CD4-positive, CD25-positive, alpha-beta regulatory T cell (primary cell): ENCODE measurements around the gene CCSER2. TPM values are rescaled to one million over a fixed set of nuclear protein-coding genes. Genes with fewer than 3 reads are reported as not detected.
"Not testable (repeated sequence)": the region's sequence is repeated elsewhere in the genome, so short reads cannot be mapped to it uniquely, and the experiment has no call there.

Source experiments
- ATAC-seq, 2 donors: fragments of 150-1000 bp; cut with Tn5 transposase; one replicate each; pipeline ENCODE4 v1.10.0; 2021; ENCODE audit warnings: low read depth in 2 of 2, moderate number of reproducible peaks in 2 of 2, moderate library complexity in 1 of 2
- DNase-seq, 3 donors: peaks; one replicate each; pipeline versions ENCODE4 v3.0.0 to v3.0.0-alpha.2; 2012 to 2022; ENCODE audit warnings: mixed read lengths in 1 of 3
- H3K27ac ChIP-seq: one replicate; pipeline ENCODE4 v1.7.0; 2013; ENCODE audit warnings: mild to moderate bottlenecking, low read length; ENCODE audit not compliant: insufficient read depth, poor library complexity, severe bottlenecking
- H3K27me3 ChIP-seq: one replicate; pipeline ENCODE4 v1.7.0; 2013; ENCODE audit warnings: low read length; ENCODE audit not compliant: control insufficient read depth, insufficient read depth
- H3K36me3 ChIP-seq: one replicate; pipeline ENCODE4 v1.7.0; 2013; ENCODE audit warnings: mild to moderate bottlenecking, low read length, moderate library complexity; ENCODE audit not compliant: control insufficient read depth, insufficient read depth
- H3K4me1 ChIP-seq: 2 replicates; pipeline ENCODE4 v1.7.0; 2013; ENCODE audit warnings: mild to moderate bottlenecking, low read length; ENCODE audit not compliant: insufficient read depth, control insufficient read depth, poor library complexity, severe bottlenecking
- H3K4me3 ChIP-seq: one replicate; pipeline ENCODE4 v1.7.0; 2013; ENCODE audit warnings: low read depth, mild to moderate bottlenecking, low read length, moderate library complexity
- H3K9me3 ChIP-seq, 2 experiments: 1 replicate in 1 of 2; 2 replicates in 1 of 2; pipeline ENCODE4 v1.7.0; 2013; ENCODE audit warnings: low read length in 2 of 2, mild to moderate bottlenecking in 1 of 2, moderate library complexity in 1 of 2; ENCODE audit not compliant: control insufficient read depth in 2 of 2
- H3K27ac Mint-ChIP-seq, 3 donors: one replicate each; pipeline ENCODE4 v1.8.0; 2020 to 2022; ENCODE audit warnings: mild to moderate bottlenecking in 3 of 3, mixed read lengths in 3 of 3, moderate library complexity in 2 of 3
- H3K27me3 Mint-ChIP-seq: one replicate; pipeline ENCODE4 v1.8.0; 2022; ENCODE audit warnings: mild to moderate bottlenecking, mixed read lengths
- H3K36me3 Mint-ChIP-seq: one replicate; pipeline ENCODE4 v1.8.0; 2020; ENCODE audit warnings: mixed read lengths
- H3K4me1 Mint-ChIP-seq, 4 donors: one replicate each; pipeline ENCODE4 v1.8.0; 2020 to 2022; ENCODE audit warnings: mixed read lengths in 4 of 4, mild to moderate bottlenecking in 1 of 4
- H3K4me3 Mint-ChIP-seq, 4 donors: one replicate each; pipeline ENCODE4 v1.8.0; 2020 to 2022; ENCODE audit warnings: mild to moderate bottlenecking in 4 of 4, mixed read lengths in 4 of 4, moderate library complexity in 3 of 4
- H3K9me3 Mint-ChIP-seq, 7 donors: one replicate each; pipeline ENCODE4 v1.8.0; 2020 to 2022; ENCODE audit warnings: mixed read lengths in 7 of 7, mild to moderate bottlenecking in 3 of 7, moderate library complexity in 2 of 7
- polyA plus RNA-seq, 4 donors: library from polyadenylated mRNA; unstranded; fragments of 300-500 nt; fragmentation: Illumina TruSeq; gene quantifications; one replicate each; pipeline ENCODE4 v1.2.3, GENCODE V29; 2021
- total RNA-seq: library from RNA; stranded (reverse); gene quantifications from one replicate; pipeline ENCODE4 v1.2.3, GENCODE V29; 2022

The CCSER2 gene
- total and polyA plus RNA-seq, 5 donors from 2014 or later = 45.7 to 110 (median 73.8) TPM

DNA sequence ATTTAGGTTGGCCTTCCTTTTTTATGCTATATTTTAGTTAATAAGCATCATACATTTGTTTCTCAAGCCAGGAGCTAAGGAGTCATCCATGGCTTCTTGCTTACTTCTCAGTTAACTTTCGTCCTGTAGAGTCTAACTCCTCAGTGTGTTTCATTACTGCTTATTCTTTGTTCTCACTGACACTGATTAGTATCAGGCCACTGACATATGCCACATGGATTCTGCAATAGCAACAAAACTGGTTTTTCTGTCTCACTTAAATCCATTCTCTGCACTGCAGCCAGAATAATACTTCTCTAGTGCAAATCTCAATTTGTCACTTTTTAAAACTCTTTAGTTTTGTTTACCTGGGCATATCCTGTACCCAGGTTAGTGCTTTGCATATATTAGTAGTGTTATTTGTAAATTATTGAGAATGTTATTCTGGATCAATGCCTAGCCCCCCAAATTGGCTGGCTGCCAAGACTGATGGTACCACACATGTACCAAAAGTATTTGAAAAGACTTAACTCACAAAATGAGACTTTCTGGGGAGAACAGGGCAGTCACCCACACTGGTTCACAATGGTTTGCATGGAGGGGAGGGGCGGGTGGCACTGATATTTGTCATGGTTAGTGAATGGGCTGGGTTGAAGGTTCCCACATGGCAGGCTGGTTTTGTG is 79.1 kb downstream of the CCSER2 start:
- Mint-ChIP-seq H3K27me3 (no peaks in the 10 kb centered on the region), H3K36me3 (peaks cover 34% of the 10 kb centered on the region), H3K27ac (peak overlapping the region in 1 of 3 donors; percentile 26), H3K4me3 (no peak overlapping the region), H3K4me1 (peaks cover 31 to 58% (median 35%) of the 10 kb centered on the region in 4 donors), H3K9me3 (peaks cover 0 to 24% (median 17%) of the 10 kb centered on the region in 7 donors)
- Histone ChIP-seq H3K4me3 (no peak overlapping the region), H3K27ac (no peak overlapping the region), H3K9me3 (peaks cover 5 to 6% of the 10 kb centered on the region in 2 experiments), H3K36me3 (peaks cover 7% of the 10 kb centered on the region), H3K4me1 (no peaks in the 10 kb centered on the region), H3K27me3 (no peaks in the 10 kb centered on the region)
- ATAC-seq = no peak
- DNase-seq = no peak

DNA sequence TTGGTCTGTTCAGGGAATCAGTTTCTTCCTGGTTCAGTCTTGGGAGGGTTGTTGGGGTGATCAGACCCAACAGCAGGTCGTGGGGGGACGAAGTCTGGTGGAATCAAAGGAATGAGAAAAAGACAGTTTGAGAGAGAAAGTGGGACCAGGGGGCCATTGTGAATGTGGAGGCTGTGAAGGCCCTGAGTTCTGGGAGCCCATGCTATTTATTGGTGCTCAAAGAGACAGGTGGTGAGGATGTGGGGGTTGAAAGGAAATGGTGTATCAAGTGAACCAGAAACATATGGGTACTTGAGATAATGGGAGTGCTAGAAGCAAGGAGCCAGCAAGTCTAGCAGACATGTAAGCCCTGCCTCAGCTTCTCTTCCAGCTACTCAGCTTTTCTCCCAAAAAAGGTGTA is 84.1 kb downstream of the CCSER2 start:
- Mint-ChIP-seq H3K9me3 (peaks cover 0 to 46% (median 27%) of the 10 kb centered on the region in 7 donors), H3K27ac (peak overlapping the region in 1 of 3 donors; percentile 28), H3K4me1 (peaks cover 14 to 38% (median 30%) of the 10 kb centered on the region in 4 donors)

DNA sequence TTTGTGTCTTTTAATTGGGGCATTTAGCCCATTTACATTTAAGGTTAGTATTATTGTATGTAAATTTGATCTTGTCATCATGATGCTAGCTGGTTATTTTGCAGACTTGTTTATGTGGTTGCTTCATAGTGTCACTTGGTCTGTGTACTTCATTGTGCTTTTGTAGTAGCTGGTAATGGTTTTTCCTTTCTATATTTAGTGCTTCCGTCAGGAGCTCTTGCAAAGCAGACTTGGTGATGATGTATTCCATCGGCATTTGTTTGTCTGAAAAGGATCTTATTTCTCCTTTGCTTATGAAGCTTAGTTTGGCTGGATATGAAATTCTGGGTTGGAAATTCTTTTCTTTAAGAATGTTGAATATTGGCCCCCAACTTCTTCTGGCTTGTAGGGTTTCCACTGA is 85.7 kb downstream of the CCSER2 start:
- not testable (repeated sequence) for H3K4me1 ChIP-seq, H3K27ac Mint-ChIP-seq, DNase-seq, H3K27me3 Mint-ChIP-seq, ATAC-seq, H3K27me3 ChIP-seq, H3K27ac ChIP-seq, H3K4me3 ChIP-seq
- Histone ChIP-seq H3K36me3 (peaks cover 41% of the 10 kb centered on the region), H3K9me3 (peaks cover 18 to 23% of the 10 kb centered on the region in 2 experiments)
- Mint-ChIP-seq H3K36me3 (peaks cover 72% of the 10 kb centered on the region), H3K9me3 (peaks cover 0 to 46% (median 24%) of the 10 kb centered on the region in 7 donors), H3K4me3 (peak overlapping the region in 1 of 4 donors; percentile 39), H3K4me1 (peaks cover 14 to 36% (median 23%) of the 10 kb centered on the region in 4 donors)

More for the DNA sequence above, 84.1 kb downstream of the CCSER2 start:
- no peak overlapping the region for H3K27ac ChIP-seq
- ATAC-seq = no peak
- no peaks in the 10 kb centered on the region for H3K4me1 ChIP-seq
- no peaks in the 10 kb centered on the region for H3K27me3 Mint-ChIP-seq
- H3K36me3 Mint-ChIP-seq = peaks cover 67% of the 10 kb centered on the region
- H3K27me3 ChIP-seq = no peaks in the 10 kb centered on the region
- H3K4me3 Mint-ChIP-seq = no peak overlapping the region
- no peak for DNase-seq
- H3K36me3 ChIP-seq = peaks cover 26% of the 10 kb centered on the region
- no peak overlapping the region for H3K4me3 ChIP-seq
- H3K9me3 ChIP-seq = peaks cover 18 to 23% of the 10 kb centered on the region in 2 experiments

DNA sequence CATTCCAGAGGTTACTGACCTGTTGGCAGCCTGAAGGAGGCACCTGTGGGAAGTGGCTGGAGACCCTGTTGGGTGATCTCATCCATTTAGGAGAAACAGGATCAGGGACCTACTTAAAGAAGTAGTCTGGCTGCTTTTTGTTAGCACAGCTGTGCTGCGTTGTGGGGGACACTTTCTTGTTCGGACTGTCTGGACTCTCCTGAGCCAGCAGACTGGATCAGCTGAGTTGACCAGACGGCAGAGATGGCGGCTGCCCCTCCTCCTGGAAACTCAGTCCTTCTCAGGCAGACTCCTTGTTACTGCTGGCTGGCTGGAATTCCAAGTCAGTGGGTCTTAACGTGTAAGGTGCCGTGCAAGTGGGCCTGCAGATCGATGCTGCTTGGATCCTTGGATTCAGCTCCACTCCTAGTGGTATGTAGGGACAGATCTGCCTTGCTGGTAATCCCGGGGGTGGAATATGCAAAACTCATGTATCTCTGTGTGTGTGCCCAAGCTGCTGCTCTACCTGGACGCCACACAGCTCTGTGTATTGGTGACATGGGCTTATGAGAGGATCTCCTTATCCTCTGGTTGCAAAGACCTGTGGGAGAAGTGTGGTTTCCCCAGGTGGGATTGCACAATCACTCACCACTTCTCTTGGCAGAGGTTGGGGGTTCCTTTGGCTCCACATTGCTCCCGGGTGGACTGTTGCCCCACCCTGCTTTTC is 87.3 kb downstream of the CCSER2 start:
- ATAC-seq (no peak), DNase-seq (no peak)
- Mint-ChIP-seq H3K36me3 (peaks cover 76% of the 10 kb centered on the region), H3K9me3 (peaks cover 3 to 52% (median 24%) of the 10 kb centered on the region in 7 donors), H3K4me1 (peaks cover 16 to 34% (median 23%) of the 10 kb centered on the region in 4 donors), H3K27me3 (no peaks in the 10 kb centered on the region), H3K4me3 (no peak overlapping the region), H3K27ac (peak overlapping the region in 1 of 3 donors; percentile 44)
- Histone ChIP-seq H3K27ac (no peak overlapping the region), H3K27me3 (no peaks in the 10 kb centered on the region), H3K36me3 (peaks cover 53% of the 10 kb centered on the region), H3K9me3 (peaks cover 25 to 32% of the 10 kb centered on the region in 2 experiments), H3K4me1 (no peaks in the 10 kb centered on the region), H3K4me3 (no peak overlapping the region)

DNA sequence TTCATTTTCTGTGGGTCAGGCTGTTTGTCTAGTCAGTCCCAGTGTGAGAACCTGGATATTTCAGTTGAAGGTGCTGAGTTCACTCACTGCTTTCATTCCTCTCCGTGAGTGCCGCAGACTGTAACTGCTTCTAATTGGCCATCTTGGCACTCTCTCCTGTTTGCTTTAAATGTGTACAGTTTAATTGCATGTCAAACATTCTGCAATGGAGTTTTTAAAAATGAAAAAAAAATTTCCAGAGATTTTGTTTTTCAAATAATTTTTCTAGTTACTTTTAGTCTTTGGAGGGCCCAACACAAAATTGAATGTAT is 87.8 kb downstream of the CCSER2 start:
- Histone ChIP-seq H3K36me3 (peaks cover 58% of the 10 kb centered on the region), H3K27ac (no peak overlapping the region), H3K9me3 (peaks cover 28 to 34% of the 10 kb centered on the region in 2 experiments), H3K27me3 (no peaks in the 10 kb centered on the region), H3K4me3 (no peak overlapping the region), H3K4me1 (no peaks in the 10 kb centered on the region)
- Mint-ChIP-seq H3K4me1 (peaks cover 11 to 29% (median 21%) of the 10 kb centered on the region in 4 donors), H3K4me3 (no peak overlapping the region), H3K27me3 (no peaks in the 10 kb centered on the region), H3K9me3 (peaks cover 3 to 51% (median 23%) of the 10 kb centered on the region in 7 donors), H3K27ac (no peak overlapping the region), H3K36me3 (peaks cover 78% of the 10 kb centered on the region)
- ATAC-seq (no peak), DNase-seq (no peak)

DNA sequence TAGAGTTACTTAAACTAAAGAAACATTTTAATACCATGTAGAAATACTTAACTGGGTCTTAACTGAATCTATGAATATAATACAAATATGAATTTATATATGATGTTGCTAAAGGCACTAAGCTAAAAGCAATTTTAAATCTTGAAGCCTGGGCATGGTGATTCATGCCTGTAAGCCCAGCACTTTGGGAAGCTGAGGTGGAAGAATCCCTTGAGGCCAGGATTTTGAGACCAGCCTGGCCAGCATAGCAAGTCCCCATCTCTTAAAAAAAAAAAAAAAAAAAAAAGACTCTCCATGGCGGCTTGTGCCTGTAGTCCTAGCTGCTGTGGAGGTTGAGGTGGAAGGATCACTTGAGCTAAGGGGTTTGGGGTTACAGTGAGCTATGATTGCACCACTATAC is 95.3 kb downstream of the CCSER2 start:
- H3K27ac ChIP-seq = no peak overlapping the region
- H3K27me3 Mint-ChIP-seq = no peaks in the 10 kb centered on the region
- H3K36me3 Mint-ChIP-seq = peaks cover 48% of the 10 kb centered on the region
- peaks cover 28 to 39% (median 34%) of the 10 kb centered on the region in 4 donors for H3K4me1 Mint-ChIP-seq
- DNase-seq (no peak), ATAC-seq (no peak)
- H3K4me1 ChIP-seq = peaks cover 8% of the 10 kb centered on the region
- peaks cover 3 to 26% (median 6%) of the 10 kb centered on the region in 7 donors for H3K9me3 Mint-ChIP-seq
- H3K36me3 ChIP-seq = peaks cover 57% of the 10 kb centered on the region
- peaks cover 11% of the 10 kb centered on the region in 2 experiments for H3K9me3 ChIP-seq
- H3K27me3 ChIP-seq = no peaks in the 10 kb centered on the region
- no peak overlapping the region for H3K4me3 Mint-ChIP-seq
- H3K4me3 ChIP-seq = no peak overlapping the region
- no peak overlapping the region for H3K27ac Mint-ChIP-seq

DNA sequence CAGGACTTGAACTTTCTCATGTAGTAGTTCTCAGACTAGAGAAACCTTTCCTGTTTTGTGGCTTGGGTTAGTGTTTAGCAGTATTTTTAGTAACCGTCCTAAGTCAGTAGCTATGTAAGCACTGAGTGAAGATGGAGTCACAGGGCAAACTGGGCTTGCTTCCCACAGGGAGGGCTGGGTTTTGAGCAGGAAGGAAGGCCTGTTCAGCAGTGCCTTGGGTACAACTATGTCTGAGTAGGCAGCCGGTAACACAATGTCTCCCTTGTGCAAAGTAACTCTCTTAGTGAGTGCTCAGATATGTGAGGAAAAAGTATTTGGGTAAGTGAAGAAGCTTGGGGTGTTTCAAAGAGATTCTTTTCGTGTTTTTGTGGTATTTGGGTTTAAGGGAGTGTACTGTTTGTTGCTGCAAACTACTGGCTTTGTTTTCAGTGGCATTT is 96.4 kb downstream of the CCSER2 start:
- peaks cover 26 to 48% (median 37%) of the 10 kb centered on the region in 4 donors for H3K4me1 Mint-ChIP-seq
- peaks cover 1 to 23% (median 5%) of the 10 kb centered on the region in 7 donors for H3K9me3 Mint-ChIP-seq
- H3K9me3 ChIP-seq = peaks cover 10 to 11% of the 10 kb centered on the region in 2 experiments
- H3K4me1 ChIP-seq = peaks cover 8% of the 10 kb centered on the region
- no peaks in the 10 kb centered on the region for H3K27me3 Mint-ChIP-seq
- DNase-seq (peak in 1 of 3 donors; percentile 11), ATAC-seq (peak; percentile 34 to 39)
- H3K27me3 ChIP-seq = no peaks in the 10 kb centered on the region
- H3K36me3 ChIP-seq = peaks cover 47% of the 10 kb centered on the region
- peak overlapping the region; percentile 14 to 85 (median 15) for H3K27ac Mint-ChIP-seq
- H3K36me3 Mint-ChIP-seq = peaks cover 41% of the 10 kb centered on the region
- peak overlapping the region; percentile 8 for H3K4me3 ChIP-seq
- H3K4me3 Mint-ChIP-seq = peak overlapping the region in 1 of 4 donors; percentile 24
- H3K27ac ChIP-seq = peak overlapping the region; percentile 16
